Thyroid gland (tissue), 4 donors: ENCODE data around the gene IL10RA.

Experiments used
- CTCF ChIP-seq, 6 experiments: fragments of 200-600 bp in 3 of 6; fragments of 450-650 bp in 3 of 6; sonication (generic) in 3 of 6; IDR thresholded peaks; one replicate each; pipeline ENCODE4 v1.5.1; 2016 to 2019; ENCODE audit warnings: antibody characterized with exemption in 6 of 6, mild to moderate bottlenecking in 2 of 6, inconsistent platforms in 1 of 6, moderate library complexity in 1 of 6
- POLR2A ChIP-seq, 2 donors: fragments of 450-650 bp; IDR thresholded peaks; one replicate each; pipeline ENCODE4 v1.6.1; 2017; ENCODE audit warnings: antibody characterized with exemption in 2 of 2, mild to moderate bottlenecking in 2 of 2, moderate library complexity in 1 of 2

GRCh38 chr11:117944554-117944953 is 41.6 kb upstream of the IL10RA start:
- no peak for TF ChIP-seq CTCF (IDR thresholded peaks at IDR 0.05)
- TF ChIP-seq POLR2A (IDR thresholded peaks at IDR 0.05), result no peak
